DMS 273 (cell line): ENCODE data around the gene DAB2IP.
A peak's percentile ranks its signal among the peaks of the same experiment; 100 is the strongest.

ENCODE experiments used
- DNase-seq: peaks from one replicate; lab custom pipeline; 2025; ENCODE audit not compliant: unreplicated experiment; lab: John Stamatoyannopoulos, UW

Gene DAB2IP

DNA sequence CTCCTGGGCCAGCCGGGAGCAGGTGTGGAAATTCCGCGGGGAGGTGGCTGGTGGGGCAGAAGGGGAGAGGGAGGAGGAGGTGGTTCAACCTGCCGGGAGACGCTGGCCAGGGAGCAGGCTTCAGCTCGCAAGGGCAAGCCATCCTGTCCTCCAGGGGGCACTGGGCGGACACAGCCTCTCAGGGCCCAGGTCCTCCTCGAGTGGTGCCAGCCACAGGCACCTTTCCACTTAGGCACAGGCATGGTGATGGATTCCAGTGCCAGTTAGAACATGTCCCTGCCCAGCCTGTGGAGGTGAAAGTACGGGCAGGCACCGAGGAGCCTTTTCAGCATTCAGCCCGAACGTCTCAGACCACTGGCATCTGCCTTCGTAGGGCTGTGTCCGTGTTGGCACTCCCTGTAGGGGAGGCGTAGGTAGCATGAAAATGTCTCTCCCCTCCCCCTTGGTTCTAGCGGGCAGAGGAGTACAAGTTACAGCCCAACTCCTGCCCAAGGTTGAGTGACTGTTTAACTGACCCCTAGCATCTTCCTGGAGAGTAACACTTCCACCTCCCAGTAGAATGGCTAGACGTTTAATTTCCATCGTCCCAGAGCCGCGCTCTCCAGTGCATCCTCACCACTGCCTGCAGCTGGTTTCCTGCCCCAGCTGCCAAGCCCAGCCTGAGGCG lies 48.9 kb downstream of the DAB2IP start:
- DNase-seq, result peak; percentile 68

DNA sequence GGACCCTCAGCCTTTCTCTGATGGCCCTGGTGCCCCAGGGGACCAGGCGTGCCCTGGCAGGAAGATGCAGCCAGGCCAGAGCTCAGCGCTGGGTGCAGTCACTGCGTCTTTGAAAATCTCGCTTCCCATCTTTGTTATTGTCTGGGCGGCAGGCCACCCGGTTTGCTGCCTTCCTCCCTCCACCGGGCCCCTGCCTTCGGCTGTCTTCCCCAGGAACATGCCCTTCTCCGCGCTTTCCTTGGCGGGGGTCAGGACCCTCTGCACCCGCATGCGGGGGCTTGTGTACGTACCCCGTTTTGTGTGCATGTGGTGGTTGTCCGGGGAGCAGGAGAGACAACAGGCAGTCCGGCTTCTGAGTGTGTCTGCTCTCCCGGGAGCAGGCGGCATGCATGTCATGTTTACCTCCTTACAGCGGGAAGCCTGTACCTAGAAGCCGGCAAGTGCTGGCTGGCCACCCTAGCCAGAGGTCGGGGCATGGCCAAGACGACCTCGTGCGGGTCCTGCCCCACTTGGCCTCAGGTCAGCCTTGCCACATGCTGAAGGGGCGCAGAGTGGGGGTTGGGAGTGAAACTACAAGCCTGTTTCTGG lies 49.5 kb downstream of the DAB2IP start:
- DNase-seq, result no peak

- DNase-seq, result no peak
These were observed 50.4 kb downstream of the DAB2IP start for GRCh38 chr9:121701736-121702261.

- DNase-seq, result no peak
These were observed 51.7 kb downstream of the DAB2IP start for GRCh38 chr9:121703014-121703734.

DNA sequence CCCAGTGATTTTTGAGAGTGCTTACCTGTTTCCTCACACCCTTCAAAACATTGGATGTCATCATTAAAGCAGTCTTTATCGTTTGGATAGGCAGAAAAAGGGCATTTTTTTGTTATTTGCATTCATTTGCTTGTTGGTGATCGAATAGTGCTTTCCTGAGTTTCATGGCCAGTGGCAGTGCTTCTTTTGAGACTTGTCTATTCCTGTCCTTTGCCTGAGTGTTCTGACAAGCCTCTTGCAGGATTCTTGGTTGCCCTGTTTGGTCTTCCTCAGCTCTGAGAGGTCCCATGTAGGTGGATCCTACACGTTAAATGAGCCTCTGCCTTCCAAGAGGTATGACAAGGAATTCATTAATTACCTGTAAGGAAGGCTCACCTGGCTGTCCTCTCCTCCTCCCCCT lies 52.8 kb downstream of the DAB2IP start:
- no peak for DNase-seq

DNA sequence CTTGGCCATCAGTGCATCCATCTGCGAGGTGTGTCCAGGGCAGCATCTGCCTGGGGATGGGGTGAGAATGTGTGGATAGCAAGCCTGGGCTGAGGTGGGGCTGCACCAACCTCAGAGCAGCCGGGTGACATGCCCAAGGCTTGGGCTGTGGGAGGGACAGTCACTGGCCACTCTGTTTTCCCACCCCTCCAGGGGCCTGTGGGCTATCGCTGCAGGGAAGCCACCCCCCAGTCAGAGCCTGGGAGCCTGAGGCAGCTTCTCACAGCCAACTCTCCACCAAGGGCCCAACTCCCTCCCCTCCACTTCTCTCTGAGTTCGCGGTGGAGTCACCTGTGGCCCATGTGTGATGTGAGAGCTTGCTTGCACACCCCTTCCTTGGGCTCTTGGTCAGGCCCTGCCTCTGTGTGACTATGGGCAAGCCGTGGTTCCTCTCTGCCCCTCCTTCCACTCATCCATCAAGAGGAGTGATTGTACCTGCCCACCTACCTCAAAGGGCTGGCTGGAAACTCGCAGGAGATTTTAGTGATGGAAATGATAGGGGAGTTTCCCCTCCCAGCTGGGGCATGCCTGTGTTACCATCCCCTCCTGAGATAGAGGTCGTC lies 54.8 kb downstream of the DAB2IP start:
- no peak for DNase-seq

- no peak for DNase-seq
These were observed 56.3 kb downstream of the DAB2IP start for GRCh38 chr9:121707477-121708424.

DNA sequence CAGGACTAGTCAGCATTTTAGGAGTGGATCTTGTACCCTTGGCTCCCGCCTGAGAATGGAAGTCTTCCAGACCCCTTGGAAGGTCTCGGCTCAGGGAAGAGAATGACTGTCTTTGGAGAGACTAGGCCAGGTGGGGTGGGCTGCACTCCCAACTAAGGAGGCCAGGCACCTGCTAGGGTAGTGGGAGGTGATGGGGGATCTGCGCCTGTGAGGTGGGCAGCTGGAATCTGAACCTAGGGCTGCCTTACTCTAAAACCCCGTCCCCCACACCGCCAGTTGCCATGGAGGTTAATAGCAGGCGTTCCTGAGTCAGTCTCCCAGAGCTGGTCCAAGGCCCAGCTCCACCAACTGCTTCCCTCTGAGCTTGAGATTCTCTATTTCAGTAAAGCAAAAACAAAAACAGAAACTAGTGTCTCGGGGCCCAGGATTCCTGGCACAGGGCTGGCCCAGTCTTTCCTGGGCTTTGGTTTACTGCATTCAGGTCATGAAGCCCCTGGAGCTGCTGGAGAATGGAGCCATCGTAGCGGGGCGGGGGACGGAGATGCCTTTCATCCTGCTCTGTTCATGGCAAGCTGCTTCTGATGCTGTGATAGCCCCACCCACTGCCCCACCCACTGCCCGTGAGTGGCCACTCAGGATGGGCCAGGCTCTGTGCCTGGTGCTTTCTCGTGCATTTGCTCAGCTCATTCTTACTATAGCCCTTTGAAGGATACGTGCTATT lies 57.5 kb downstream of the DAB2IP start:
- DNase-seq, result peak; percentile 55

GRCh38 chr9:121709798-121710197 lies 58.4 kb downstream of the DAB2IP start:
- peak; percentile 75 for DNase-seq

- DNase-seq, result no peak
These were observed 59.8 kb downstream of the DAB2IP start for GRCh38 chr9:121711281-121711680.

- DNase-seq, result no peak
These were observed 60.4 kb downstream of the DAB2IP start for GRCh38 chr9:121711797-121712196.

DNA sequence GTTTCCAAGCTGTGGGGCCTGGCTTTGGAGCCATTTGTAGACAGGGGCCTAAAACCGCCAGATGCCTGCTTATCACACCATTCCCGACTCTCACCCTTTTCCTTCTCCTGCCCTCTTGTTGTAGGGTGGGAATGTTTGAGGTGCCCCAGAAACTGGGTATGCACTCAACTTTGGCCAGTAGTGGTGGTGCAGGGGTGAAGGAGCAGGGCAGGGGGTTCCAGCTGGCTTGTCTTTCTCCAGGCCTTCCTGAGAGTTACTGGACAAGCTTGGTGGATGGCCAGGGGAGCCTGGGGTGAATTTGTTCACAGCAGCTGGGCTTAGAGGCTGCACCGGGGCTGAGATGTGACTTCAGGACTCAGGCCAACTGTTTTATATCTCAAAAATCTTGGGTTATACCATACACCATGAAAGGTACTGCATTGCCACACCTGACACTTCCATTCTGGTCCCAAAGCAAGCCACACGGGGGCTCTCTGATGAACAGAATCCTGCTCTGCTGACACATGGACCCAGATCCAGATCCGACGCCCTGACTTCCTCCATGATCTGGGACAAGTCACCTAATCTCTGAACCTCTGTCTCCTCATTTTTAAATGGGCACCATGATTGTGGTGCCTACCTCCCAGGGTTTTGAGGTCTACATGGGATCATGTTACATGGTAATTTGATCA lies 62.1 kb downstream of the DAB2IP start:
- DNase-seq, result no peak

DNA sequence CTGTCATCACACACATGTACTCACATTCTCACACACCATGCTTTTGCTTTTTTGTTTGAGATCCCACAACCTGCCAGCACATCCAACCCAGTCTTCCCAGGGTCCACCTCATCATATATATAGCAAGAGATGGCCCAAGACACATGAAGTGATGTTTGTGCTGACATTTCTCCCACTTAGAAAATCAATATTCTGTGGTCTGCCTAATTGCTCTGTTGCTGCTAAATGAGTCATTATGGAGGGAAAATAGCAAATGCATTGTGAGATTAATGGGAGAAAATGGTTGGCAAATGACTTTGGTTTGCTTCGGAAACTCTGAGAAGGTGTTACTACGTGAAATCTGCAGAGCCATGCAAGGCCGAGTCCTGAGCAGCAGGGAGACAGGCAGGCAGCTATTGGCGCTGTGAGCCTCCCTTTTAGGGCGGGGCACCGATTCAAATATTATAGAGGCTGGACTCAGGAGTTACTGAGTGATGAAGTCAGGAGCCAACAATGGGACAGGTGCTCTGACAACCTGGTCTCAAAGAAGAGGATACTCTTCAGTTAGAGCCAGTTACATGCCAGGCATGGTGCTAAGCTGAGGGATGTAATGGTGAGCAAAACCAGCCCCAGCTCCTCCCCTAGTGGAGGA lies 62.8 kb downstream of the DAB2IP start:
- no peak for DNase-seq

DNA sequence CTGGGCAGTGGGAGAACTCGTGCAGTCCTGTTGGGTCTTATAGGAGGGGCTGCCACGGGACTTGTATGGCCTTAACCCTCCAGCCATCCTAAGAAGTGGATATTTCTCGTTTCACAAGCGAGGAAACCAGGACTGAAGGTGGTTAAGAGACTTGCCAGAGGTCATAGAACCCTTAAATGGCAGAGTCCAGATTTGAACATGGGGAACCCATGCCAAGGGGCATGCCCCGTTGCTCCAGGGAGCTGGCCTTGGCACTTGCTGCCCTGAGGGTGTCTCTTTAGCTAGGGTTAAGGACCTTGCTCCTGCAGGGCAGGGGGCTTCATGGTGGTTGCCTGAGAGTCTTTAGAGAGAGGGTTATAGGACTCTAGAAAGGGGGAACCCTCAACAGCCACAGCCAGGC lies 63.4 kb downstream of the DAB2IP start:
- DNase-seq, result no peak

DNA sequence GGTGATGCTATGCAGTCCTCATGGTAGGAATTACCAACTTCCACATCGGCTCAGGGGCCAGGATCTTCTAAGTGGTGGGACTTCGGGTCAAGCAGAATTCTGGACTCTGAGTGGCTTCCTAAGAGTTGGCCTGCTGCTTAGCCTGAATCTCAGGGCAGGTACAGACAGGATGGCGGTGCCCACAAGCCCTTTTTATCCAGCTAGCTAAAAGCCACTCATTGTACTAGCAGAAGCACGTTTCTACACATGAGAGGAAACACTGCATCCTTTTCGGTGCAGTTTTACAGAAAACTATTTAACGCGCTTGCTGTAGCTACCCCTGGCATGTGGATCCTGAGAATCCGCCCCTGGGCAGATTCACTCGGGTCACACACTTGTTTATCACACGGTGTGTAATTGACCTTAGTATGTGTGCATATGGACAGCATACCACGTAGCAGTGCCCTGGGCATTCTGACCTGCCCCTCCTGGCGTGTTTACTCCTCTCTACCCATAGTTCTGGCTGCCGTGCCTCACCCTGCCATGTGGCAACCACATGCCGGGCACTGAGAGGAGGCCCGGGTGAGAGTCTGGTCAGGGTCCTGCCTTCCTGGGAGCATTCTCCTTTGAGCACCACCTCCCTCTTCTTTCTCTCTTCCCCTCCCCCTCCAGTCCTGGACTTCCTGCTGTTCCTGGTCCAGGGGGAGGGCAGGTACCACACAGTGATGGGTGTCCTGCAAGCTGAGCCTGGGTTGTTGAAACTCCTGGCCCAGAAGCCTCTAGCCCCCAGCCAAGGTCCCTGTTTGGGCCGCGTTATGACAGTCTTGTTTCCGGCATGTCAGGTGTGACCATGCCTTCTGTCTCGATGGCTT lies 65.9 kb downstream of the DAB2IP start:
- peak; percentile 39 for DNase-seq

DNA sequence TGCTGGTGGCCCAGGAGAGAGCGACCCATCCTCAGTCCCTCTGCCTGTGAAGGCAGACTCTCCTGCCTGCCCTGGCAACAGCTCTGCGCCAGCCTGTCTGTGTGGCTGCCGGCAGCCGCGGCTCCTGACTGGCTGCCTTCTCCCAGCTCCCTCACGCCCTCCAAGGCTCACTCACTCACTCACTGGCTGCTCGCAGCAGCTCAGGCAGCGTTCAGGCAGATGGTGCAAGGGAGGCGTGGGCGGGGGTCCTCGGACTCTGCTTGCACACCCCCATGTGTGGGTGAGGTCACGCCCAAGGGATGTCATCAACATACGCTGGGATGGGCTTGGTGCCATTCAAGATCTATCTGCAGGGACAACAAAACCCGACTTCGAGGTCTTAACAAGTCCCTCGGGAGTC lies 66.7 kb downstream of the DAB2IP start:
- DNase-seq, result peak; percentile 91

- DNase-seq, result no peak
These were observed 67.1 kb downstream of the DAB2IP start for GRCh38 chr9:121718501-121718900.
